GM12865 (cell line): ENCODE results near the gene WARS2.
A peak's percentile ranks its signal among the peaks of the same experiment; 100 is the strongest.

Experiments used
- DNase-seq: peaks from one replicate; pipeline ENCODE4 v3.0.0; 2010; ENCODE audit warnings: low read depth
- H3K4me3 ChIP-seq: 2 replicates; pipeline ENCODE4 v1.5.1; 2011; ENCODE audit warnings: mild to moderate bottlenecking, low read depth, low read length, control low read depth
- TF ChIP-seq, protein P1 (sequence below): IDR thresholded peaks from 2 replicates; pipeline ENCODE4 v1.5.1; 2011; ENCODE audit warnings: low read length, control low read depth, low read depth, inconsistent platforms; ENCODE audit not compliant: insufficient read depth; ENCODE audit errors: missing control alignments

WARS2 gene

DNA sequence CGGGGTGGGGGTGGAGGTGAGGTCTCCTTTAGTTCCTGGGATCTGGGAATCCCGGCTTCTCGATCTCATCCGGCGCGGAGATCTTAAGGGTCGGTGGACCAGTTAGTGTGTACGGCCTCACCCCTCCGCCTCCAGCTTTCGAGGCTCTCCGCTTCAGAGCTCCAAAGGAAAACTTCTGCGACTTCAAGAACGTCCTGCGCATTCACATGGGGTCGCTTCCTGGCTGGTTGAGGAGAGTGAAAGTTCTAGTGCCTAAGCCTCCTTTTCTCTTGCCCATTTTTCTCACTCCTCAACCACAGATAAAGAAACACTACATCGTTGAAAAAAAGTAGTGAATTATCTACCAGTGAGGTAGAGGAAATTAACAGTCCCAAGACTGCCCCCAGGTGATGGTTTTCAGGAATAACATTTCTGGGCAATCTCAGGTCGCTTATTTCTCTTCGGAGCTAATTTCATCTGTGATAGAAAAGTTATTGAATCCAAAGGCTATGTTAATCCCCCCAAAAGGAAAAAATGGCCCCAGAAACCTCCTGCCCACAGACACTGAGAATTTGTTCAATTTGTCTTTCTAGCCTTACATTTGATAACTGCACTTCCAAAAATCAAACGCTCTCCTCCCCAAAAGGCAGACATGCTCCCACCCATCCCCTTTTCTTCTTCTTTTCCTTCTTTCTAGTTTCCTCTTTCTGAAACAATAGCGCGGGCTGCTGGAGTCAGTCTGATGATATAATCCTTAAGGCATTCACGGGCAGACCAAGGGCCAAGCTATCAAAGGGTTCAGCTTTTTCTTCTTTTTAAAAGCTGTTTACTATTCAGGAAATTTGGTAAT, 131.8 kb downstream of the WARS2 start:
- TF ChIP-seq, protein P1, sequence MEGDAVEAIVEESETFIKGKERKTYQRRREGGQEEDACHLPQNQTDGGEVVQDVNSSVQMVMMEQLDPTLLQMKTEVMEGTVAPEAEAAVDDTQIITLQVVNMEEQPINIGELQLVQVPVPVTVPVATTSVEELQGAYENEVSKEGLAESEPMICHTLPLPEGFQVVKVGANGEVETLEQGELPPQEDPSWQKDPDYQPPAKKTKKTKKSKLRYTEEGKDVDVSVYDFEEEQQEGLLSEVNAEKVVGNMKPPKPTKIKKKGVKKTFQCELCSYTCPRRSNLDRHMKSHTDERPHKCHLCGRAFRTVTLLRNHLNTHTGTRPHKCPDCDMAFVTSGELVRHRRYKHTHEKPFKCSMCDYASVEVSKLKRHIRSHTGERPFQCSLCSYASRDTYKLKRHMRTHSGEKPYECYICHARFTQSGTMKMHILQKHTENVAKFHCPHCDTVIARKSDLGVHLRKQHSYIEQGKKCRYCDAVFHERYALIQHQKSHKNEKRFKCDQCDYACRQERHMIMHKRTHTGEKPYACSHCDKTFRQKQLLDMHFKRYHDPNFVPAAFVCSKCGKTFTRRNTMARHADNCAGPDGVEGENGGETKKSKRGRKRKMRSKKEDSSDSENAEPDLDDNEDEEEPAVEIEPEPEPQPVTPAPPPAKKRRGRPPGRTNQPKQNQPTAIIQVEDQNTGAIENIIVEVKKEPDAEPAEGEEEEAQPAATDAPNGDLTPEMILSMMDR, result peak; percentile 40
- peak; percentile 53 for DNase-seq

DNA sequence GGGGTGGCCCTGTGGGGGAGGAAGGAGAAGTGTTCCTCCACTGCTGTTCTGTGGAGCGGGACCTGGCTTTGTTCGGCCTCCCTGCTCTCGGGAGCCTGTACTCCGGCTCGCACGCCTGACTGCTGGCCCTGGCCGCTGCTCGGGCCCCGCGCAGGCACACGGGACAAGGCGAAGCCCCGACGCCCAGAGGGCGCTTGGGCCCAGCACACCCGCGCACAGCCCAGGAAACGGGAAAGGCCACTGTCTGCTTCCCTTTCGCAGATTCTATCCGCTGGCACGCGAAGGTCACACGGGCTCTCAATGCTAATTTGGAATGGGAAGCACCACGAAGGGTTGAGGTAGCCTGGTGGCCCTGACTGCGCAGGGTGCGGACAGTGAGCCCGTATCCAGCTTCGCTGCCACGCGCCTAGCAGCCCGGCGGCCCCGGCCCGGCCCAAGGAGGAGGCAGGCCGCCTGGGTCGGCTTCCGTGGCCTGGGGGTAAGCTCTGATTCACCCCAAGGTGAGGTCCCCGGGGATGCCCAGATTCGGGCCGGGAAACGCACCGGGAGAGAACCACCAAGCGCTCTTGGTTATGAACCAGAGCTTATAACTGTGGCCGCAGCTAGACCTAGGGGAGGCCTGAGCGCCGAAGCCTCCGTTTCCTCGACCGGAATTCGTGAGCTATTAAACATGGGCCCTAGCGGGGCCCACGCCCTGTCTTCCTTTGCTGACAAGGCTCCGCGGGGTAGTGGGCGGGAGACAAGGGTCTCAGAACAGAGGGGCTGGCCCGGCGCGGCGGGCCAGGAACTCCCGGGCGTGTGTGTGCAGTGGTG, 132.6 kb downstream of the WARS2 start:
- TF ChIP-seq, protein P1, result no peak
- H3K4me3 ChIP-seq, result no peak overlapping the region
- no peak for DNase-seq

More for the DNA sequence above, 131.8 kb downstream of the WARS2 start:
- no peak overlapping the region for H3K4me3 ChIP-seq

DNA sequence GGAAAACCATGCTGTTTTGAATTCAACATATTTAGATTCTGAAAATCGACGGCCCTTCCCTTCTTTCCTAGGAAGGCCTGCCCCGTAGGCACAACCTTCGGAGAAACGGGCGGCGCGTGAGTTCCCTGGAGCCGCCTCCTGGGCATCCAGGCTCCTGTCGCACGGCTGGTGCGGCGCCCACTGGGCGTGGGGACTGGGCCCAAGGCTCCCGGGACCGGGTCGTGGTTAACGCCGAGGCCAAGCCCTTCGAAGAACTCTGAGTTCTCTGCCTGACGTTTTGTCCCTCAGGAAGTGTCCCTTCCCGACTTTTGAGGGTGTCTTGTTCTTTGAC, 133.1 kb downstream of the WARS2 start:
- DNase-seq, result no peak
- TF ChIP-seq, protein P1, result no peak
- no peak overlapping the region for H3K4me3 ChIP-seq

DNA sequence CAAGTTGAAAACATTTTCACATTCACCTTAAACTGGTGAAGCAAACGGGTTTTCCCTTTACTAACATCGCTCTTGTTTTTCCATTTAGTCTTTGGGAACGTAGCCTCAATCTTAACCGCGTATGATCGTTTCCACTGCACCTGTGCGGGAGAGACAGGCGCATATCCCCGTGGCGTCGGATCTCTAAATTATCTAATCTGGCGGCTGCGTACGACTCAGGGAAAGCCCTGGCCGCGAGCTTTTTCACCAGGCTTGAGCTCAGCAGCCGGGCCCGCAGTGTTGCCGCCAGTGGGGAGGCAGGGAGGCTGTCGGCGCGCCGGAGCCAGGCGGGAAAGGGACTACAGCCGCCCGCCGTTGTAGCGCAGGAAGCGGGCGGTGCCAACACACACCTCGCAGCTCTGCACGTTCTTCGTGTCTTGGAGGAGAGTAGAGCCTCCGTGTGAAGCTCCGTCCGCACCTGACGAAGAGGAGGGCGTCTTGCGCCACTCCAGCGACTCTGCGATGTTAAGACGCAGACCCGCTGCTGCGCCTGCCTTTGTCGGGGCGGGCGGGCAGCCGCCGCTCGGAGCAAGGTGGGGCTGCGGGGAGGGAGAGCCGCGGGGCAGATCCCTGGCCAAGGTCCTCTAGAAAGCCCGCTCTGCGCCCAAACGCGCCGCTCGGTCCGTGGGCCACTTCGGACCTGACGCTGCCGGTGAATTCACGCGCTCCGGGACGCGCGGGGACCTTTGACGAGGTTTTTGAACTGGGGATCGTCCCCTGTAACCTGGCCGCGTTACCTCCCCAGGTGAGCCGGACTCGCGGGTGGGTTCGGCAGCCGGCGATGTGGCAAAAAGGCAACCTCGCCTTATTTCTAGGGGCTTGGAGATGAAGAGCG, 133.8 kb downstream of the WARS2 start:
- no peak for DNase-seq
- TF ChIP-seq, protein P1, result no peak
- H3K4me3 ChIP-seq, result no peak overlapping the region

GRCh38 chr1:119005724-119006405, 134.6 kb downstream of the WARS2 start:
- DNase-seq, result no peak
- TF ChIP-seq, protein P1, result no peak
- H3K4me3 ChIP-seq, result no peak overlapping the region

DNA sequence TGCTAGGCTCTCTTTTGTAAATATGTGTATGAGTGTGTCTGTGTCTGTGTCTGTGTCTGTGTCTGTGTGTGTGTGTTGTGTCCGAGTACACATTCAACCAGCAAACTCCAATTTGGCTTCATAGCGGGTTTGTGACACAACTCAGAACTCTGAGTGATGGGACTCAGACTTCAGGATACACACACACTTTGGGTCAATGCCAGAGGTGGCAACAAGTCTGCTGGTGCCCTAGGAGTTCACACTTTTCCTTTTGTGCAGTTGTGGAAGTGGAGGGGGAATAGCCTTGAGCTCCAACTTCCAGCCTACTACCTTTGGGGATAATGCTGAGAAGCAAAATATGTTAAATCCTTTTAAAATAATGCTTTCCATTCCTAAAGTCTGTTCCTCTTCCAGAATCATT, 135.7 kb downstream of the WARS2 start:
- H3K4me3 ChIP-seq, result no peak overlapping the region
- no peak for DNase-seq
- TF ChIP-seq, protein P1, result no peak
